Measurements from ENCODE around the gene ENAH.
A peak's percentile ranks its signal among the peaks of the same experiment; 100 is the strongest.

ENAH gene

DNA sequence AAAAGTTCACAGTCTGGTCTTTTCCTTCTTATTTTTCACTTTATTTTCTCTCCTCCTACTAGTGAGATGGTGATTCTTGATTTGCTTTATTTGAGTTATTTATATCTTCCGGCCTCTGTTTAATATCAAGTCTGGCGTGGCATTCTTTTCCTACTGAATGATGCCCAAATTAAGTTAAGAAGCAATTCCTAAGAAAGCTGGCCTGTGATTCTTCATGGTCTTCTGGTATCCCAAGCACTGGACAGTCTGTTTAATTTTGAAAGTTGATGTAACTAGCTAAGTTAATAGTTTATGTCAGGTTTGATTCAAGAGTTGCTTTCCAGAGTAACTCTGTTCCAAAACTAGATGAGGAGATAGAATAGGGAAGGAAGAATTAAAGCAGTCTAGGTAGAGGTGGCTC, 9.2 kb upstream of the ENAH start:
- no peak for TF ChIP-seq YY1 (IDR thresholded peaks at IDR 0.05; ENCODE audit: low read depth)
- TF ChIP-seq, protein P1, sequence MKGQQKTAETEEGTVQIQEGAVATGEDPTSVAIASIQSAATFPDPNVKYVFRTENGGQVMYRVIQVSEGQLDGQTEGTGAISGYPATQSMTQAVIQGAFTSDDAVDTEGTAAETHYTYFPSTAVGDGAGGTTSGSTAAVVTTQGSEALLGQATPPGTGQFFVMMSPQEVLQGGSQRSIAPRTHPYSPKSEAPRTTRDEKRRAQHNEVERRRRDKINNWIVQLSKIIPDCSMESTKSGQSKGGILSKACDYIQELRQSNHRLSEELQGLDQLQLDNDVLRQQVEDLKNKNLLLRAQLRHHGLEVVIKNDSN (IDR thresholded peaks at IDR 0.05): no peak
- TF ChIP-seq EGR1 (IDR thresholded peaks at IDR 0.05): no peak
- TF ChIP-seq, protein P2, sequence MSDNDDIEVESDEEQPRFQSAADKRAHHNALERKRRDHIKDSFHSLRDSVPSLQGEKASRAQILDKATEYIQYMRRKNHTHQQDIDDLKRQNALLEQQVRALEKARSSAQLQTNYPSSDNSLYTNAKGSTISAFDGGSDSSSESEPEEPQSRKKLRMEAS (IDR thresholded peaks at IDR 0.05): no peak
- TF ChIP-seq ZBTB7A (IDR thresholded peaks at IDR 0.05; ENCODE audit: low read depth): no peak
- TF ChIP-seq TCF12 (IDR thresholded peaks at IDR 0.05; ENCODE audit: low read depth): no peak
- no peak for TF ChIP-seq EP300 (IDR thresholded peaks at IDR 0.05; ENCODE audit: borderline replicate concordance)
- no peak for TF ChIP-seq FOXM1 (IDR thresholded peaks at IDR 0.05; ENCODE audit: borderline replicate concordance, low read depth)
- TF ChIP-seq TAF1 (IDR thresholded peaks at IDR 0.05; ENCODE audit: low read depth): no peak
- no peak for TF ChIP-seq RAD21 (IDR thresholded peaks at IDR 0.05; ENCODE audit: low read depth)
- no peak for TF ChIP-seq NFIC (IDR thresholded peaks at IDR 0.05)
- TF ChIP-seq, protein P3, sequence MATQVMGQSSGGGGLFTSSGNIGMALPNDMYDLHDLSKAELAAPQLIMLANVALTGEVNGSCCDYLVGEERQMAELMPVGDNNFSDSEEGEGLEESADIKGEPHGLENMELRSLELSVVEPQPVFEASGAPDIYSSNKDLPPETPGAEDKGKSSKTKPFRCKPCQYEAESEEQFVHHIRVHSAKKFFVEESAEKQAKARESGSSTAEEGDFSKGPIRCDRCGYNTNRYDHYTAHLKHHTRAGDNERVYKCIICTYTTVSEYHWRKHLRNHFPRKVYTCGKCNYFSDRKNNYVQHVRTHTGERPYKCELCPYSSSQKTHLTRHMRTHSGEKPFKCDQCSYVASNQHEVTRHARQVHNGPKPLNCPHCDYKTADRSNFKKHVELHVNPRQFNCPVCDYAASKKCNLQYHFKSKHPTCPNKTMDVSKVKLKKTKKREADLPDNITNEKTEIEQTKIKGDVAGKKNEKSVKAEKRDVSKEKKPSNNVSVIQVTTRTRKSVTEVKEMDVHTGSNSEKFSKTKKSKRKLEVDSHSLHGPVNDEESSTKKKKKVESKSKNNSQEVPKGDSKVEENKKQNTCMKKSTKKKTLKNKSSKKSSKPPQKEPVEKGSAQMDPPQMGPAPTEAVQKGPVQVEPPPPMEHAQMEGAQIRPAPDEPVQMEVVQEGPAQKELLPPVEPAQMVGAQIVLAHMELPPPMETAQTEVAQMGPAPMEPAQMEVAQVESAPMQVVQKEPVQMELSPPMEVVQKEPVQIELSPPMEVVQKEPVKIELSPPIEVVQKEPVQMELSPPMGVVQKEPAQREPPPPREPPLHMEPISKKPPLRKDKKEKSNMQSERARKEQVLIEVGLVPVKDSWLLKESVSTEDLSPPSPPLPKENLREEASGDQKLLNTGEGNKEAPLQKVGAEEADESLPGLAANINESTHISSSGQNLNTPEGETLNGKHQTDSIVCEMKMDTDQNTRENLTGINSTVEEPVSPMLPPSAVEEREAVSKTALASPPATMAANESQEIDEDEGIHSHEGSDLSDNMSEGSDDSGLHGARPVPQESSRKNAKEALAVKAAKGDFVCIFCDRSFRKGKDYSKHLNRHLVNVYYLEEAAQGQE (IDR thresholded peaks at IDR 0.05; ENCODE audit: low read depth): no peak
- no peak for TF ChIP-seq CREB1 (IDR thresholded peaks at IDR 0.05; ENCODE audit: low read depth)
- TF ChIP-seq CEBPB (IDR thresholded peaks at IDR 0.05): no peak
- no peak for TF ChIP-seq TEAD4 (IDR thresholded peaks at IDR 0.05)

DNA sequence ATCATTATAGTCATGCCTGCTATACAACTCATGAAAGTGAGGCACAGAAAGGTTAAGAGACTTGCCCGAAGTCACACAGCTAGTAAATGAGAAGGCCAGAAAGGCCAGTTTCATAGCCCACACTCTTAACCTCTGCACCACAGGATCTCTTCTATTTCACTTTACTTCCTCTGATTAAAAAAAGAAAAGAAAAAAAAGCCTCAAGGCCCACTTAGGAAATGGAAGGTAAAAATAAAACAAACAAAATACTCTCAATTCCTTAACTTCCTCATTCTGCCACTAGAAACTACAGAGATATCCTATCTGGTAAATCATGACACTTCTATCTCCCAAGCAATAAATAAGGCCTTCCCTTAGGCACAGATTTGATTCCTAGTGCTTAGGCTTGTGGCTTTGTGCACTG, 7.6 kb upstream of the ENAH start:
- no peak for TF ChIP-seq RAD21 (IDR thresholded peaks at IDR 0.05; ENCODE audit: low read depth)
- TF ChIP-seq, protein P2 (IDR thresholded peaks at IDR 0.05): no peak
- TF ChIP-seq CEBPB (IDR thresholded peaks at IDR 0.05): no peak
- no peak for TF ChIP-seq NFIC (IDR thresholded peaks at IDR 0.05)
- TF ChIP-seq ZBTB7A (IDR thresholded peaks at IDR 0.05; ENCODE audit: low read depth): no peak
- no peak for TF ChIP-seq TCF12 (IDR thresholded peaks at IDR 0.05; ENCODE audit: low read depth)
- no peak for TF ChIP-seq FOXM1 (IDR thresholded peaks at IDR 0.05; ENCODE audit: borderline replicate concordance, low read depth)
- TF ChIP-seq CREB1 (IDR thresholded peaks at IDR 0.05; ENCODE audit: low read depth): no peak
- no peak for TF ChIP-seq YY1 (IDR thresholded peaks at IDR 0.05; ENCODE audit: low read depth)
- TF ChIP-seq TAF1 (IDR thresholded peaks at IDR 0.05; ENCODE audit: low read depth): no peak
- TF ChIP-seq TEAD4 (IDR thresholded peaks at IDR 0.05): no peak
- TF ChIP-seq, protein P3 (IDR thresholded peaks at IDR 0.05; ENCODE audit: low read depth): no peak
- TF ChIP-seq, protein P1 (IDR thresholded peaks at IDR 0.05): no peak
- TF ChIP-seq EGR1 (IDR thresholded peaks at IDR 0.05): no peak
- TF ChIP-seq EP300 (IDR thresholded peaks at IDR 0.05; ENCODE audit: borderline replicate concordance): no peak

DNA sequence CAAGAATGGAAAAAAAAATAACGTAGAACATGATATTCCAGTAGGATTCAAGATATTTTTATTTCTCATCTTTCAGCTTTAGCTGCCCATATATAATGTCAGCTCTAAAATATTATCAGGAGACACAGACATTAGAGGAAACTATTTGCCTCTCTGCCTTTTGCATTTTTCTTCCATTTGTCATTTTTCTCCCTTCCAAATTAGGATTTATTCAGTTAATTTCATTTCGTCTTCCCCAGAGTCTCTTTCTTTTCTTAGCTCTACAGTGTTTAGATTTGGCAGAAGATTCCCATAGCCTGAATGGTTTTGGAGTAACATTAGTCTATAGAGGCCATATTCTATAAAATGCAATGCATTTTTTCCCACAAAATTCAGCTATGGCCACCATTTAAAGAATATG, 5.1 kb upstream of the ENAH start:
- TF ChIP-seq NFIC (IDR thresholded peaks at IDR 0.05) (no peak), EGR1 (IDR thresholded peaks at IDR 0.05) (no peak)

DNA sequence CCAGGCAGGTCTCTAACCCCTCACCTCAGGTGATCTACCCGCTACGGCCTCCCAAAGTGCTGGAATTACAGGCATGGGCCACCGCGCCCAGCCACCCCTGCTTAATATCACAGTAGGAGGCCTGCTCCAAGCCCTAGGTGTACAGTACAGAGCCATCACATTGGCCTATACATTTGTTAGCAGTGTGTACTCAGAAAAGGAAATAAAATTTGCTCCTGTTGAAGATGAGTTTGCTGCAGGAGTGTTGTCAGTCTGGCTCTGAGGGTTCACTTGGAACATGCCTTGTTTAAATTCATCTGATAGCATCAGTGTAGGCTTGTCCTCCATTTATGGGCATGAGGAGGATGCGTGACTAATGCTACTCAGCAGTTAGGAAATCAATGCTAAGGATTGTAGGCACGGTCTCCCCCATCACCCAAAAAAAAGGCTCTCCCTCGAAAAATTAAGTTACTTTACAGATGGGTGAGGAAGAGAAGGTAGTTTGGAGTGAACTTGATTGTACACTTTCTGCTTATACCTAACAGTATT, 4.6 kb upstream of the ENAH start:
- TF ChIP-seq NFIC (IDR thresholded peaks at IDR 0.05): no peak
- no peak for TF ChIP-seq YY1 (IDR thresholded peaks at IDR 0.05; ENCODE audit: low read depth)
- no peak for TF ChIP-seq TEAD4 (IDR thresholded peaks at IDR 0.05)
- no peak for TF ChIP-seq CREB1 (IDR thresholded peaks at IDR 0.05; ENCODE audit: low read depth)
- TF ChIP-seq TAF1 (IDR thresholded peaks at IDR 0.05; ENCODE audit: low read depth): no peak
- TF ChIP-seq EP300 (IDR thresholded peaks at IDR 0.05; ENCODE audit: borderline replicate concordance): peak; percentile 27; the same call in 1 of the 2 replicates
- TF ChIP-seq, protein P1 (IDR thresholded peaks at IDR 0.05): no peak
- no peak; the same call in 1 of the 2 replicates for TF ChIP-seq TCF12 (IDR thresholded peaks at IDR 0.05; ENCODE audit: low read depth)
- TF ChIP-seq CEBPB (IDR thresholded peaks at IDR 0.05): peak; percentile 38; the same call in 1 of the 2 replicates

DNA sequence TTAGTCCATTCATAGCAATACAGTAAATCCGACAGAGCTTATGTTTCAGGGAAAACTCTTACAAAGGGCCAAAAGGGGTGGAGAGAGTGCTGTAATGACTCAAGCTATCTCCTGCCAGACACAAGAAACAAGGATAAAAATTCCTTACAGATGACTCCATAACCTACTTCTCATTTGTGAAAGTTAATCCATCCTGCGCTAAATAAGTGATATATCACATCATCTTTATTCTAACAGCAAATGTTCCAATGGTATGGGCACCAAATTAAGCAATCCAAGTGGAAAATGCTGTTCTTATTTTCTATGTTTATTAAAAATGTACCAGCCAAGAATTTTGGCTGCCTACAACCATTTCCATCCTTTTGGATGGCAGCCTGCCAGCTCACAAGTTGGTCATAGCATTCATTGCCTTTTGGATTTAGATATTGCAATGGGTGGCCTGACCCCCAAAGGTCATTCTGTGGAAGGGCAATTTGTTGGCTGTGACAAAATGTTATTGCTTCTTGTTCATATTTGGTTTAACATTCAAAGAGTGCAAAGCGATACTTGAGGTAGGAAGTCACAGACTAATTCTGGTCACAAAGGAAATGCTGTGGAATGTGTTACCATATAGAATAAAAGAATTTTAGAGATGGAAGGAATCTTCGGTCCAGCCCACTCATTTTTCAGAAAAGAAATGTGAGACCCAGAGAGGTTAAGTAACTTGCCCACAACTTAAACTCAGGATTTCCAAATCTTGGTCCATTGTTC, 2.8 kb upstream of the ENAH start:
- TF ChIP-seq YY1 (IDR thresholded peaks at IDR 0.05; ENCODE audit: low read depth) (no peak), RAD21 (IDR thresholded peaks at IDR 0.05; ENCODE audit: low read depth) (peak; percentile 55), TEAD4 (IDR thresholded peaks at IDR 0.05) (peak; percentile 87), EGR1 (IDR thresholded peaks at IDR 0.05) (no peak; the same call in 1 of the 2 replicates), FOXM1 (IDR thresholded peaks at IDR 0.05; ENCODE audit: borderline replicate concordance, low read depth) (peak; percentile 68), NFIC (IDR thresholded peaks at IDR 0.05) (peak; percentile 90), TAF1 (IDR thresholded peaks at IDR 0.05; ENCODE audit: low read depth) (no peak), ZBTB7A (IDR thresholded peaks at IDR 0.05; ENCODE audit: low read depth) (no peak), TCF12 (IDR thresholded peaks at IDR 0.05; ENCODE audit: low read depth) (peak; percentile 69), EP300 (IDR thresholded peaks at IDR 0.05; ENCODE audit: borderline replicate concordance) (peak; percentile 82), CREB1 (IDR thresholded peaks at IDR 0.05; ENCODE audit: low read depth) (no peak), CEBPB (IDR thresholded peaks at IDR 0.05) (peak; percentile 53)
- TF ChIP-seq, protein P1 (IDR thresholded peaks at IDR 0.05): no peak
- TF ChIP-seq, protein P2 (IDR thresholded peaks at IDR 0.05): no peak; the same call in 1 of the 2 replicates
- TF ChIP-seq, protein P3 (IDR thresholded peaks at IDR 0.05; ENCODE audit: low read depth): no peak

All from Ishikawa (cell line).